NCI-H82 (cell line): Measurements from ENCODE around the gene CIB4.

ENCODE experiments used
- DNase-seq: peaks from one replicate; lab custom pipeline; 2025; lab: John Stamatoyannopoulos, UW

The CIB4 gene

DNA sequence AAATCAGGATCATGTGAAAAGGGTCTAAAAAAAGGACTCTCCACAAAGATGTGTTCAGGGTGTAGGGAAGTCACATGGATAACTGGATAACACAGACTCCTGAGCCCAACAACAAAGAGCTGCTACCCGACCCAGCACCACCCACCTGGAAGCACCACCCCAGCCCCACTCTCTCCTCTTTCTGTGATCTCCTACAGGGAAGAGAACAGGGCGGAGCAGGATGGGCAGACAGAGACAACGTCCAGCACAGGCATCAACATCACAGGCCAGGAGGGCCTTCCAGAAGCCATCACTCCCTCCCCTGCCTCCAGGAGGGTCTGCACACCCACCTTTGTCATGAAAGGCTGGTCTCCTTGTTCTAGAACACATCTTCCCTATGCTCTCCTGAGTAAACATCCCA is 1.3 kb upstream of the CIB4 start:
- no peak for DNase-seq

DNA sequence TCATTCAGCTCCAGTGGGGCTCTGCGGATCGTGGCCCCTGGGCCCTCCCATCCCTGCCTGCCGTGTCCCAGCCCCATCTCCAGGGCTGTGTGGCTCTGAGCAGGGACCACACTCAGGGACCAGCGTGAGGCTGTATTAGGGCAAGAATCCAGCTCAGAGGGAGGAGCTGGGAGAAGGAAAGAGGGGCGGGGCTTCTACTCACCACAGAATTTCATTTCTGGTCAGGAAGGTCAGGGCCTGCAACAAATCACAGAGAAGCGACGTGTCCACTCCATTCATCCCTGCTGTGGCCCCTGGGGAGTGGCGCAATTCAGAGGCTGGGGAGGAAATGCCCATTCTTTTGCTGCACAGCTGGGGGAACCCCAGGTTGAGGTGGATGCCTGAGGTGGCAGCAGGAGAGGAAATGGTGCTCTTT is 828 bp downstream of the CIB4 start:
- DNase-seq: peak; percentile 25

DNA sequence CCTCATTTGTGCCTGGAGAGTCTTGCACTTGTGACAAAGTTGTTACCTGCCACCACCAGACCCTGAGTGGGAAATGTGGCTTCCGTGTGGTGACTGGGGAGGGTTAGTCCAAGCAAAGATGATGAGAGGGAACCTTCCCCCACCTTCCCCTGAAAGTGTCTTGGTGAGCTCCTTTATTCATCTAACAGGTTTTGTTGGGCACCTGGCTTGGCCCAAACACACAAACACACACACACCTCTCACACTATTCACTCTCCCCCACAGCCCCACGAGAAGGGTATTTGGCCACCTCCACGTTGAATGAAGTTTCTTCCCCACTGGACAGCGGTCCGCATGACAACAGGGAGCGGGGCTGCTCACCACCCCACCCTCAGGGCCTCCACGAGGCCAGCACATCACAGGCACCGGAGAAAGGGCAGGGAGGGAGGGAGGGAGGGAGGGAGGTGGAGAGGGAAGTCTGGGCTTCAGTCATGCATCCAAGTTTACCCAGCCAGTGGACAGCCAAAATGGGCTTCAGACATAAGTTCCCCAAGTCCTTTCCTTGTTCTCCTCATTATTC is 1.4 kb downstream of the CIB4 start:
- no peak for DNase-seq

DNA sequence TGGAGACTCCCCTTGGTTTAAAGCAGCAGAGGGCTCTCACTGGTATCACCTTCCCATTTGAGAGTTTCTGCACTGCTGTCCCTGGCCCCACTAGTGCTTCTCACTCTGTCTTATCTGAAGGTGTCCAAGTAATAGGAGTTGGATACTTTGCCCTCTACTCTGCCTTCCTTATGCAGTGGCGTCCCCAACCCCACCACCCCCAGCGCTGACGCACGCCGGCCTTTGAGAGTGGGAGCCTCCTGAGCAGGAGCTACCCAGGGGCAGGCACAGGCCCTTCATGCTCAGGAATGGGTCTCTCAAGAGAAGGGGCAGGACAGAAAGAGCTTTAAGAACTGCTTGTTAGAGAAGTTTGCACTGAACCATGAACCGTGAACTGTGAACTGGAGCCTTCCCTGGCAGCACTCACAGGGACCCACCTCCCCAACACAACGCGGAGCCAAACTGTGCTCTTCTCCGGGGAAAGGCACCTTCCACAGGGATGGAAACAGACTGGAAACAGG is 3.3 kb downstream of the CIB4 start:
- DNase-seq: no peak

DNA sequence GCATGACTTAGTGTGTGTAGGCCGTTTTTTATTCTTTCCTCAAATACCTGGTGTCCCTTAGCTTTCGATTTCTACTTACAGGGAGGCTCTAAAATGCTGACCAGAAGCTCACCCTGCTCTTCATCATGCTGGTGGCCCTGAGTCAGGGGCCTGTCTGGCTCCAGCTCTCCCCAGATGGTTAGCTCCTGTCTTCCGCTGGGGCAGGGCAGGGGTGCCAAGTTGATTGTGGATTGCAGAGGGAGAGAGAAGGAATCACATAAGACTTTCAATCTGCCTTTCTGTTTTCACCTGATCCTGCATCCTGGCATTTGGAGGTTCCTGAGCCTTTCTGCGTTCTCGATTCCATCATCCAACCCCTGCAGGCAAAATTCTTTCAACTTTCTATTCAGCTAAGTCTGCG is 4.2 kb downstream of the CIB4 start:
- no peak for DNase-seq

DNA sequence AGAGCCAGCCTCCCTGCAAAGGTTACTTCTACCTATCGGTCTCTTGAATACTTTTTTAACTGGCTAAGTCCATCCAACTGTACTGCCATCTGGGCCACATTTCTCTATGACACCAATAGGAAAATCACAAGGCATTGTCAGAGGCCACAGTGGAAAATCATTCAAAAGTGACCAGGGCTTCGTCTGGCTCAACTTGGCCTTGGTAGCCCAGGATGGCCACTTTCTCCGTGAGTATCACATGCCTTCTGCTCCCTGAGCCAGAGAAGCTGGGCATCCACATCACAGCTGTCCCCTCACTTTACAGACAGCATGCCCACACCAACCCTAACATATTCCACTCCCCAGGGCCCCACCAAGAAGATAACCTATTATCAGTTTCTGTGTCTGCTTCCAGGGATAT is 5.8 kb downstream of the CIB4 start:
- no peak for DNase-seq

DNA sequence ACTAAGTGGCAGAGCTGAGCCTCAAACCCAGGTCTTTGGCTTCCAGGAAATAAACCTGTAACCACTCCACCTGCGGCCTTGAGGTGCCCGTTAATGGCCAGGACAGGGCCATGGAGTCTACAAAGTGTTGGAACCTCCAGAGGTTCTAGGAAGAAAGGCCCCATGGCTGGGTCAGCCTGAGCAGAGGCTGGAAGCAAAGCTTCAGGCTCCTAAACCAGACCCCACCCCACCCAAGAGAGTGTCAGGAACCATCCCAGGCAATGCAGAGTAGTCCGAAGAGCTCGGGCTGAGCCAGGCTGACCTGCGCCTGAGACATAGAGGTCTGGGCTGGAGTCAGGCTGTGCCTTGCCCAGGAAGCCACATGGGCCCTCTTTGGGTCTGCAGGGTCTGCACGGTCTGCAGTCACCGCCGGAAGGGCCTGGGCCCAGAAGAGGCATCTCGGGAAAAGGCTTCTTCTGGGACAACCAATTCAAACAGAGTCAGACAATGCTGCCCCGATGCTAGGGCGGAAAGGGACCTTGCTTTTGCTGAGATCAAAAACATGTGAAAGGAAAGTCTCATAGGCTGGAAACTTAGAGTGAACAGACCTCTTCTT is 6.4 kb downstream of the CIB4 start:
- DNase-seq: no peak

DNA sequence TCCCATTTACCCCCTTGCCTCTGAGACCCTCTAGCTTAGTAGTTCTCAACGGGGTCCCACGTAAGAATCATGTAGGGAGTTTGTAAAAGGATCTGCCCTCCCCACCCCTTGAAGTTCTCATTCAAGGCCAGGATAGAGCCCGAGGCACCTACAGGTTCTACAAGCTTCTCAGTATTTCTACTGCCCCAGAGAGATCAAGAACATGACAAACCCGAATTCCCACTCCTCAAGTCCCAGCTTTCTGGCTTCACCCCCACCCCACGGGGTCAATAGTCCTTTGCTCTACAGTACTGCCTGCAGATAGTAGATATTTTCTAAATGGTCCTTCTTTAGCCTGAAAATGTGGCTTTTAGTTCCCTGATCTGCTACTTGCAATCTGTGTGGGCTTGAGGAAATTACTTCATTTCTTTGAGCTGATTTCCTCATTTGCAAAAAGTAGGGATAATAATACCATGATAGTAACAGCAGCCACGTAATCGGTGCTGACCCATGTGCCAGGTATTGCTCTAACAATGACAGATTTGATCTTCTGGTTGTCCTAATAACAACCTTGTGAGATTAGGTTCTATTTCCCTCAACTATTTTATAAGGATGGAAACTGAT is 7.1 kb downstream of the CIB4 start:
- DNase-seq: no peak

DNA sequence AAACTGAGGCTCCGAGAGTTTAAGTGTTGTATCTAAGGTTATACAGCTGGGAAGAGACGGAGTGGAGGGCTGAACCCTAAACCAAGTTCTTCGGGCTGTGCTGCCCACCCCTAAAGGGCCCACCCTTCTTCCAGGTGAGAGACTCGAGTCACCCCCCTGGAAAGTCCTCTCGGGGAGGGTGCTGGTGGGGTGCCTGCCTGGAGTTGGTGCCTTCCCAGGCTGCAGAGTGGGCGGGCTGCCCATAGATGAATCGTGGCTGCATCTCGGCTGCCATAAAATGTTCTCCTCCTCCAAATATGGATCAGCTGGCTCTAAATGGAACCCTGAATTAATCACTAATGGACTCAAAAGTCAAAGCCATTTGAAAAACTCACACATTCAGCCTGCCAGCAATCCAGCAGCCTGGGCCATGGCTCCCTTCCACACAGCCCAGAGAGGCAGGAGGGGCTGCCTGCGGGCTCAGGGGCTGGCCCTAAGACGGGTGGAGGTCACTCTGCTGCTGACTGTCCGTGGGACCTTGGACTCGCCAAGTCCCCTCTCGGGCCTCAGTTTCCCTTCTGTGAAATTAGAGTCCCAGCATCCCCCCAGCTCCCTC is 7.7 kb downstream of the CIB4 start:
- no peak for DNase-seq

DNA sequence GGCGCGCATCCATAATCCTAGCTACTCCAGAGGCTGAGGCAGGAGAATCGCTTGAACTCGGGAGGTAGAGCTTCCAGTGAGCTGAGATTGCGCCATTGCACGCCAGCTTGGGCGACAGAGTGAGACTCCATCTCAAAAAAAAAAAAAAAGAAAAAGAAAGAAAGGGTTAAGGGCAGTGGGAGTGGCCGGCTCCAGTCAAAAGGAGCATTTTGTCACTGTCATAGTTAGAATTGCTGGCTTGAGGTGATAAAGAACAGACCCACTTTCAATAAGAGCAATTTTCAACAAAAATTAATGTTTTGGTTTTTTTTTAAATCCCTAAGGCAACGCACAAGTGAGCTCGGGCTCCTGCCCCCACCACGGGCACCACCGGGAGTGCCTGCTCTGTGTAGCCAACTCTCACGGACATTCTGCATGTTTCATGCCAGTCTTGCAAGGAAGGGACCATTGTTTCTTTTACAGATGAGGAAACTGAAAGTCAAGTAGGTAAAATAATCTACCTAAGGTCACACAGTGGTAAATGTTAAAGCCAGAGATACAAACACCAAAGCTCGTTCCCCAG is 8.5 kb downstream of the CIB4 start:
- no peak for DNase-seq

DNA sequence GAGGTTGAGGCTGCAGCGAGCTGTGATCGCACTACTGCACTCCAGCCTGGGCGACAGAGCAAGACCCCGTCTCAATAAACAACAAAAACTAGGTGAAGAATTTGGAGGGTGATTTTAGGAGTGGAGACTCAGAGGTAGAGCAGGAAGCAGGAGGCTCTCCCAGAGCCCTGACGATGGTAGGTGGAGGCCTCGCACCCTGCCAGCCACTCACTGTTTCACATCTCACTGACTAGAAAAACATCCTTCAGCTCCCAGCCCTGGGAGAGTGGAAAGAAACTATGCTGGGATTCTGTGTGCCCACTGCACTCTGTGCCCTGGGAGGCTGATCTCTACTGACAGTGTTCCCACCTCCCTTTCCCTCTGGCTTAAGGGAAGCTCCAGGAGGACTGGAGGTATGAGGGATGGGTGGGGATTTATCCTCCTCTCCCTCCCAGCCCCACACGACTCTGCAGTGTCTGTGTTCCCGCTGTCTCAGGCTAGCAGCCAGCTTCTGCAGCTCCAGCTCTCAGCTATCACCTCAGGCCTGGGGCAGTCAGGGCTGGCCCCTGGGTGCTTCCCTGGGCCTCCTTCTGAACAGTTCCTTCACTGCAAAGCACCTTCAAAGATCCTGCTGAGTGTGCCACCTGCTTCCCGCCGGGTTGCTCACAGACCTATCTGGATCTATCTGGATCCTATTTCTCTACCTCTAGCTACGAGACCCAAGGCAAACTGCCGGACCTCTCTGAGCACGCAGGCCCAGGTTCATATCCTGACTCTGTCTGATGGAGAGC is 9.6 kb downstream of the CIB4 start:
- peak; percentile 44 for DNase-seq

DNA sequence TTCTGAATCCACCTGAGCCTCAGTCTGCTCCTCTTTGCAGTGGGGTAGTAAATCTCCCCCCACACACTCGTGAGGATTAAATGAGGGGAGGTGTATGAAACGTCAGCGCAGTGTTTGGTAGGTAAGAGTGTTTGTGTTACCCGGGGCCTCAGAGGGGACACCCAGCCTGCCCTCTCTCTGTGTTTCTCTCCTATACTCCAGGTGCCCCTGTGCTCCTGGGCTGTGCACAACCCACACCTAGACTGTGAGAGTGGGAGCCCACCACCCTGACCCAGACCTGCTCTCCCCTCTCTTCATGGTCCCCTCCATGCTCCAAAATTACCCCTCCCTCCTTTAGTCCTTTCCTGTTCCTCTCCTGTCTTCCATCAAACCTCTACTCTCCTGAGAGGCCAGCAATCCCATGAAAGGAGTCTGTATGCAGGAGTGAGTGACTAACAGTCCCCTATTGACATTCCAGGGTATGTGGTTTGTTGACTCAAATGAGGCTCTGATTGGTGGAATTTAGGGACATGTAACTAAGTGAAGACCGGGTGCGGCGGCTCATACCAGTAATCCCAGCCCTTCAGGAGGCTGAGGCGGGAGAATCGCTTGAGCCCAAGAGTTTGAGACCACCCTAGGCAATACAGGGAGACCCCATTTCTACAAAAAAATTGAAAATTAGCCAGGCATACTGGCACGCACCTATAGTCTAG is 10.4 kb downstream of the CIB4 start:
- DNase-seq: no peak

DNA sequence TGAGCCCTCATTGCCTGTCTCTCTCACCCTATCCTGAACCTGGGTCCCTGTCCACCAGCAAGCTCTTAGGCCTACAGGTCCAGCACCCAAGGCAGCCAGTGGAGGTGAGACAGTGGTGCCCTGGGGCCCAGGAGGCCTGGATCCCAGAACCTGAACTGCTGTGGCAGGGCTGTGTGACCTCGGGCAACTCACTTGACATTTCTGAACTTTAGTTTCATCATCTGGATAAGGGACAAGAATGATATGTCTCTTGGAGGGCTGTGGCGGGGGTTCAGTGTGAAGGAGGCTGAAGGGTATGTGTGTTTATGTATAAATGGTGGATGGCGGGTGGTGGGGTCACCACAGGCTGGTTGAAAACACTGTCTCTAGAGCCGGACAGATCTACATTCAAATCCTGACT is 10.9 kb downstream of the CIB4 start:
- DNase-seq: no peak

DNA sequence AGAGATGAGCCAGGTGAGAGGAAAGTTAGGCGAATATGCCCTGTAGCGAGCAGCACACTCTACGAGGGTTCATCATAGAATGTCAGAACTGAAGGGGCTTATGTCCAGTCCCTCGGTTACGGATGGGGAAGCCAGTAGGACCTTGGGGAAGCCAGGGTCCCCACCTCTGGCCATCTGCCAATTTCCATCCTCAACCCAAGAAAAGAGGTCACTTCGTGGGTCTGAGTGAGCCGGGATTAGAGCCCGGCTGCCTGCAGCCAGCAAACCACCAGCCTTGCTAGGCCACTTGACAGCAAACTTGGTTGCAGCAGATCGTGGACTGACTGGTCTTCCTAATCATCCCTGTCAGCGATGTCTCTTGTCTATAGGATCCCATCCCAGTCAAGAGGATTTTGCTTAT is 11.4 kb downstream of the CIB4 start:
- DNase-seq: peak; percentile 35

DNA sequence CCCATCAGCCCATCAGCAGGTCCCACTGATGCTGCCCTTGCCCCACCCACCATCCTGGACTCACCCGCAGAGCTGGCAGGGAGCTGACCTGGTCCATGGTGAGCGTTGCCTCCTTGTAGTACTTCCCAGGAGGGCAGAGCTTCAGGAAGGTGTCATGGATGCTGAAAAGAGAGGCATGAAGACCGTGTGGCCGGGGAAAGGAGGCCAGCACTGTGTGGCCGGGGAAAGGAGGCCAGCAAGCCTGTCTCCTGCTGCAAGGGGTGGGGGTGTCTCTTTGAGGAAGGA is 11.9 kb downstream of the CIB4 start:
- no peak for DNase-seq

DNA sequence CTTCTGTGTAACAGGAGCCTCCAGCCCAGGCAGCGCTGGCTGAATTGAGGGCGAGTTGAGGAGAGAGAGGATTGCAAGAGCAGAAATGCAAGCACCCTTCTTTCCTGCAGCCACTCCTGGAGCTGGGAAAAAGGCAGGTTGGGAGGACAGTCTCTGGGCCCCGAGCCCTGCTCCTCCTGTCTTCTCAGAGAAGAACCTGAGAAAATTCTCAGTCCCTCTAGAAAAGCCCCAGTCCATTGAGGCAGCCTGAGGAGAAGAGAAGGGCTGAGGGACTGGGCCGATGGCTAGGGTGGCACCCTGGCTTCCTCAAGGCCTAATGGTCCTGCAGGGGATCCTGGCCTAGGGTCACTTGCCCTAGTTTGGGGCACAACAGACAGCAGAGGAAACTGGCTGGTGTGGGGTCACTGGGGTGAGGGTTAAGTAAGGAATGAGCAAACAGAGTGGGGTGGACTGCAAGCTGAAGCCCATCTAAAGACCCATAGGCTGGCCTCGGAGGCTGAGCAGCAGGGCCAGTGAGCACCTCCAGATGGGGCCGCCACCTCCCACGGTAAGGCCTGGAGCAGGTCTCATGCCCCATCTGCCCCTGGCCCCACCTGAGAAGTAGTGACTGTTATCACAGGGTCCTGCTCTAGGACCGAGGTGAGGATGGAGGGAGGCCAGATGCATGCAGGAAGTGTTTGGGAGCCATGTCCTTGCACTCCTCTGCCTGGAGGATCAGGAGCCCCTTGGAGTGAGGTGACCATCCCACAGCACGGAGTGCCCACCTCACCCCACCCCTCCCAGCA is 12.4 kb downstream of the CIB4 start:
- no peak for DNase-seq

DNA sequence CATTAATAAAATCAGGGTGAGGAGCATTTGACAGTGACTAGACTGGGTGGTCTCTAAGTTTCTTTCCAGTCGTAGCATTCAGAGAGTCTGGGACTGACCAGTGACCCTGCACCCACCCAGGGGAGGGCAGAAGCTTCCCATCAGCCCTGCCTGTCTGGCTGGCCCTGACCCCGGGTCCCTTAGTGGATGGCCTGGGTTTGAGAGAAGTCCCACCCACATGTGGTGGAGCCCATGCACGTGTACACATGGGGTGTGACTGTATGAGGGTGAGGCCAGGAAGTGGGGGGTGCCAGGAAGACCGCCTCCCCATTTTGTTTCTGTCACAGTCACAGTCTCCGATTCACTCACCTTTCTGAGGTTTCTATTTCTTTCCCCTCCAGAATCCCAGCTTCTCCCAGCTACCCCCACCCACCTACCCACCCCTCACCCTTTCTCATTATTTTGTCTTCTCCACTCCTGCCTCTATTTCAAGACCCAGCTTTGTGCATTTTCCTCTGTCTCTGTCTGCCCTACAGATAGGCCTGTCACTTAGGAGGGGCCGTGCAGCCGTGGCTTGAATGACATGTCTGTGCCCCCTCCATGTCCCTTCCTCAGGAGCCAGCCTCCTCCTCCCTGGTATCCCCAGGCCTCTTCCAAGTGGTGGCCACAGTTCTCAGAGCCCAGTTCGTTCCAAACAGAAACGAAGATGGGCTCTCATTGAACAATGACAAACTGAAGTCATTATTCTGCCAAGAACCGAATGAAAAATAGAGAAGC is 13.6 kb downstream of the CIB4 start:
- no peak for DNase-seq

DNA sequence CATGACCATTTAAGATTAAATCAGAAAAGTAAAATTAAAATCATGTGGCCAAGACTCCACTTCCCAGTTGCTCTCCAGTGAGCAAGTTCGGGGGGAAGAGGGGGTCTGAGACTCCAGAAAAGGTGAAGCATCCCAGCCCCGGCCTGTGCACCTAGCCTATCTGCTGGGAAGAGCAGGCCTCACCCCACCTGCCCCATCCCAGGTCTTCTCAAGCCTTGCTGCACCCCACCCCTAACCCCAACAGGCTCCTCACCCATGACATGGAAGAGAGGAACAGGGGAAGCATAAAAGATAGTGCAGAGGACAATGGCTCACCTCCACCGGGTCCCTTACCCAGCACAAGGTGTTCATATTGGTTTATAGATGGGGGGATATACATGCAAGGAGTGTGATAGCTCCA is 14.6 kb downstream of the CIB4 start:
- no peak for DNase-seq

DNA sequence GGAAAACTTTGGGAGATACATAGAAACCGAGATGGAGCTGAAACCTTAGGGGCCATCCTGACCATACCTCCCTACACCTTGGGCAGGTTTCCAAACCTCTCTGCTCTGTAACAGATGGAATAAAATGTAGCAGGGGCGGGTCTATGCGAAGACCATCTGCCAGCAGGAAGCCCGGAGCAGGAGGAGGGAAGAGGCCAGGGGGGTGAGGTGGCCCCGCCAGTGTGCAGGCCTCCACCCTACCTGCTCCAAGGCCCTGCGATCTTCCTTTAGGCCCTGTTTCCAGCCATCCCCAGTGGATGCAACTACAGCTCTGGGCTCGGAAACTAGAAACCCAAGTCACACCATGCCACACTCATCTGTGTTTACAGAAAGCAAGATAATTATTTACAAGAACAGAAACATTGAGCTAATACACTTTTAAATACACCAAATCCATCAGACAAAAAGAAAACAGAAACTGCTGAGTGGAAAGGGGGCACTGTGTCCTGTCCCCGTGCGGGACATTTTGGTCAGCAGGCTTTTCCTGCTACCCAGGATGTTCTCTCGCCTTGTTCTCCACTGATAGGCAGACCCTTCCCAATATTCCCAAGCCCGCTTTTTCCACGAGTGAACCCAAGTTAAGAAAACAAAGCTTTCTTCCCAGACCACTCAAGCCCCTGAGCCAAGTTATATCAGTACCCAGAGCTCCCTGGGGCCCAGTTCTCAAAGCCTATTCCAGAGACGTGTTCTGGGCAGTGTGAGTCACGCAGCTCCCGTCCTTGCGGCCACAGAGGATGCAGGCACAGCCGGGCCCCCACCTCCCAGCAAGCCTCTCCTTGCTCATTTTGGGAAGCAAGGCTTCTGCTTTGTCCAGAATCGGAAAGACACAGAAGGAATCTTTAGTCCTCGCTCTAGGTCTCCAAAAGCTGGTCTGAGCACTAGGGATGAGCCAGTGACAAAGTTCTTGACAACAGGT is 17.3 kb downstream of the CIB4 start:
- peak; percentile 96 for DNase-seq
